WTC11 (cell line): ENCODE measurements around the gene MPV17L2. TPM values are rescaled to one million over a fixed set of nuclear protein-coding genes. Genes with fewer than 3 reads are reported as not detected.

Source experiments
- ATAC-seq: fragments of 200-7000 bp; cut with Tn5 transposase; 2 replicates; pipeline ENCODE4 v1.10.0; 2021; ENCODE audit warnings: mild to moderate bottlenecking, moderate library complexity
- CTCF ChIA-PET: fragments of 300-600 bp; sonication (Branson Sonifier 250); formaldehyde crosslinking; loops from one replicate; lab custom pipeline; 2021; ENCODE audit warnings: antibody characterized with exemption; lab: Charles Lee
- POLR2A ChIA-PET: fragments of 350-600 bp; sonication (Branson Sonifier 250); formaldehyde crosslinking; loops from one replicate; lab custom pipeline; 2021; ENCODE audit warnings: antibody characterized with exemption; lab: Charles Lee
- DNase-seq: peaks from one replicate; pipeline ENCODE4 v3.0.0; 2021; ENCODE audit warnings: low spot score
- H3K27ac Mint-ChIP-seq: 2 replicates; pipeline ENCODE4 v1.8.0; 2021; ENCODE audit warnings: mixed read lengths
- H3K27me3 Mint-ChIP-seq: 2 replicates; pipeline ENCODE4 v1.8.0; 2021; ENCODE audit warnings: low read depth, mild to moderate bottlenecking, moderate library complexity, mixed read lengths
- H3K36me3 Mint-ChIP-seq: 2 replicates; pipeline ENCODE4 v1.8.0; 2021; ENCODE audit warnings: mixed read lengths
- H3K4me1 Mint-ChIP-seq: 2 replicates; pipeline ENCODE4 v1.8.0; 2022; ENCODE audit warnings: mixed read lengths
- H3K4me3 Mint-ChIP-seq: 2 replicates; pipeline ENCODE4 v1.8.0; 2021; ENCODE audit warnings: mild to moderate bottlenecking, moderate library complexity, mixed read lengths
- H3K9me3 Mint-ChIP-seq: 2 replicates; pipeline ENCODE4 v1.8.0; 2021; ENCODE audit warnings: mixed read lengths
- FOXJ3 ChIP-seq: sonication (generic); formaldehyde crosslinking; IDR thresholded peaks from 2 replicates; pipeline ENCODE4 v1.9.0; 2021; ENCODE audit warnings: missing genetic modification reagents, mild to moderate bottlenecking, borderline replicate concordance
- FOXP1 ChIP-seq: sonication (generic); formaldehyde crosslinking; IDR thresholded peaks from 2 replicates; pipeline ENCODE4 v1.8.0; 2022; ENCODE audit warnings: missing genetic modification reagents, mild to moderate bottlenecking, moderate library complexity, borderline replicate concordance
- JAZF1 ChIP-seq: fragments of 250-450 bp; sonication (Bioruptor Pico); IDR thresholded peaks from 2 replicates; pipeline ENCODE4 v1.9.0; 2021; ENCODE audit warnings: moderate library complexity, mild to moderate bottlenecking, inconsistent platforms
- NFYB ChIP-seq: sonication (generic); formaldehyde crosslinking; conservative IDR thresholded peaks from 2 replicates; pipeline ENCODE4 v1.8.0; 2022; ENCODE audit warnings: low read depth, missing genetic modification reagents
- NR1H2 ChIP-seq: sonication (generic); formaldehyde crosslinking; IDR thresholded peaks from 2 replicates; pipeline ENCODE4 v1.9.0; 2021; ENCODE audit warnings: mild to moderate bottlenecking, moderate library complexity, missing genetic modification reagents
- OVOL2 ChIP-seq: fragments of 250-450 bp; sonication (Bioruptor Pico); IDR thresholded peaks from 2 replicates; pipeline ENCODE4 v1.9.0; 2021; ENCODE audit warnings: mild to moderate bottlenecking, borderline replicate concordance
- RORB ChIP-seq: fragments of 250-450 bp; sonication (Bioruptor Pico); IDR thresholded peaks from 2 replicates; pipeline ENCODE4 v1.9.0; 2021; ENCODE audit warnings: mild to moderate bottlenecking
- SOX15 ChIP-seq: fragments of 250-450 bp; sonication (Bioruptor Pico); IDR thresholded peaks from 2 replicates; pipeline ENCODE4 v1.9.0; 2021; ENCODE audit warnings: mild to moderate bottlenecking
- SP1 ChIP-seq: sonication (generic); formaldehyde crosslinking; conservative IDR thresholded peaks from 2 replicates; pipeline ENCODE4 v1.8.1; 2022; ENCODE audit warnings: missing genetic modification reagents
- ZNF121 ChIP-seq: sonication (generic); formaldehyde crosslinking; IDR thresholded peaks from 2 replicates; pipeline ENCODE4 v1.8.0; 2023; ENCODE audit warnings: missing genetic modification reagents
- total RNA-seq: library from RNA; stranded (reverse); gene quantifications from 3 replicates; pipeline ENCODE4 v1.2.3, GENCODE V29; 2021
- TF ChIP-seq, protein P1 (sequence below): fragments of 250-450 bp; sonication (Bioruptor Pico); IDR thresholded peaks from 2 replicates; pipeline ENCODE4 v1.9.0; 2021; ENCODE audit warnings: mild to moderate bottlenecking
- TF ChIP-seq, protein P2 (sequence below): sonication (generic); formaldehyde crosslinking; IDR thresholded peaks from 2 replicates; pipeline ENCODE4 v1.8.1; 2023; ENCODE audit warnings: mild to moderate bottlenecking, missing genetic modification reagents, moderate library complexity
- TF ChIP-seq, protein P3 (sequence below): sonication (generic); formaldehyde crosslinking; IDR thresholded peaks from 2 replicates; pipeline ENCODE4 v1.8.0; 2022; ENCODE audit warnings: mild to moderate bottlenecking, missing genetic modification reagents
- TF ChIP-seq, protein P4 (sequence below): fragments of 200-600 bp; IDR thresholded peaks from 2 replicates; pipeline ENCODE4 v1.8.0; 2022; ENCODE audit warnings: antibody characterized with exemption
- TF ChIP-seq, protein P5 (sequence below): sonication (generic); formaldehyde crosslinking; IDR thresholded peaks from 2 replicates; pipeline ENCODE4 v1.8.1; 2022; ENCODE audit warnings: missing genetic modification reagents, borderline replicate concordance
- TF ChIP-seq, protein P6 (sequence below): sonication (generic); formaldehyde crosslinking; IDR thresholded peaks from 2 replicates; pipeline ENCODE4 v1.8.0; 2022; ENCODE audit warnings: missing genetic modification reagents
- TF ChIP-seq, protein P7 (sequence below): fragments of 250-450 bp; sonication (Bioruptor Pico); IDR thresholded peaks from 2 replicates; pipeline ENCODE4 v2.1.2; 2022; ENCODE audit warnings: mild to moderate bottlenecking, moderate library complexity

Gene MPV17L2
- total RNA-seq, 1 experiment from 2014 or later, result 29.8 TPM

DNA sequence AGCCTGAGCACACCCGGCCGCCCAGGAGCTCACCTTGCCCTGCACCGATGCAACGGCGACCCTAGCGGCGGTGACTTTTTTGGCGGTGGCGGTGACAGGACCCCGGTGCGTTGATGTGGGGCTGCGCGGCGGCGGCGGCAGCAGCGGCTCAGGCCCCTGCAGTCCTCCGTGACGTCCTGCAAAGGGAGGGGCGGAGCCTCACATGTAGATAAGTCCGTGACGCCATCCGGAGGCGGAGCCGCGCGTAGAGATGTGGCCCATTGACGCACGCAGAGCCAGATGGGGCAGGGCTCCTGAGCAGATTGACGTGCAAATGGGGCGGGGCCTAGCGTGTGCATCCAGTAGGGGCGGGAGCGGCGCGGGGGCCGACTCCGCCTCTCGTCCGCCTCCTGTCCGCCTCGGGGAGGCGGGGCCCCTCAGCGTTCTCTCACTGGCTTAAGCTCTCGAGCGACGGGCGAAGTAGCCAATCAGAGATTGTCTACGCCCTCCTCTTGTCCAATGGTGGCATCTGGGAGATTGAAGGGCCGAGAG, 10.9 kb downstream of the MPV17L2 start, which contains the start of gene RAB3A:
TSS of gene RAB3A (minus strand) at position 180 of the 531 bp plus-strand sequence. CDS start 1,302 bp downstream, outside the sequence.
- no peaks in the 10 kb centered on the region for H3K9me3 Mint-ChIP-seq
- H3K4me3 Mint-ChIP-seq, result peak within 1 kb of the TSS; percentile 95
- POLR2A ChIA-PET, result interaction anchor here (0.6 to 4.0 kb wide), 8 partner anchors 16 to 620 kb away, joined by 3 to 34 read pairs (median 9); partner anchors contain the start of gene JUND
- peaks cover 22% of the 10 kb centered on the region for H3K4me1 Mint-ChIP-seq
- H3K36me3 Mint-ChIP-seq, result peaks cover 20% of the 10 kb centered on the region
- peak; percentile 100 for DNase-seq
- no peak for TF ChIP-seq FOXP1
- TF ChIP-seq, protein P1, sequence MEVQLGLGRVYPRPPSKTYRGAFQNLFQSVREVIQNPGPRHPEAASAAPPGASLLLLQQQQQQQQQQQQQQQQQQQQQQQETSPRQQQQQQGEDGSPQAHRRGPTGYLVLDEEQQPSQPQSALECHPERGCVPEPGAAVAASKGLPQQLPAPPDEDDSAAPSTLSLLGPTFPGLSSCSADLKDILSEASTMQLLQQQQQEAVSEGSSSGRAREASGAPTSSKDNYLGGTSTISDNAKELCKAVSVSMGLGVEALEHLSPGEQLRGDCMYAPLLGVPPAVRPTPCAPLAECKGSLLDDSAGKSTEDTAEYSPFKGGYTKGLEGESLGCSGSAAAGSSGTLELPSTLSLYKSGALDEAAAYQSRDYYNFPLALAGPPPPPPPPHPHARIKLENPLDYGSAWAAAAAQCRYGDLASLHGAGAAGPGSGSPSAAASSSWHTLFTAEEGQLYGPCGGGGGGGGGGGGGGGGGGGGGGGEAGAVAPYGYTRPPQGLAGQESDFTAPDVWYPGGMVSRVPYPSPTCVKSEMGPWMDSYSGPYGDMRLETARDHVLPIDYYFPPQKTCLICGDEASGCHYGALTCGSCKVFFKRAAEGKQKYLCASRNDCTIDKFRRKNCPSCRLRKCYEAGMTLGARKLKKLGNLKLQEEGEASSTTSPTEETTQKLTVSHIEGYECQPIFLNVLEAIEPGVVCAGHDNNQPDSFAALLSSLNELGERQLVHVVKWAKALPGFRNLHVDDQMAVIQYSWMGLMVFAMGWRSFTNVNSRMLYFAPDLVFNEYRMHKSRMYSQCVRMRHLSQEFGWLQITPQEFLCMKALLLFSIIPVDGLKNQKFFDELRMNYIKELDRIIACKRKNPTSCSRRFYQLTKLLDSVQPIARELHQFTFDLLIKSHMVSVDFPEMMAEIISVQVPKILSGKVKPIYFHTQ (CRISPR knock-in tag), result no peak
- TF ChIP-seq SP1, result peak; percentile 94
- TF ChIP-seq, protein P2, sequence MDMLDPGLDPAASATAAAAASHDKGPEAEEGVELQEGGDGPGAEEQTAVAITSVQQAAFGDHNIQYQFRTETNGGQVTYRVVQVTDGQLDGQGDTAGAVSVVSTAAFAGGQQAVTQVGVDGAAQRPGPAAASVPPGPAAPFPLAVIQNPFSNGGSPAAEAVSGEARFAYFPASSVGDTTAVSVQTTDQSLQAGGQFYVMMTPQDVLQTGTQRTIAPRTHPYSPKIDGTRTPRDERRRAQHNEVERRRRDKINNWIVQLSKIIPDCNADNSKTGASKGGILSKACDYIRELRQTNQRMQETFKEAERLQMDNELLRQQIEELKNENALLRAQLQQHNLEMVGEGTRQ, result no peak
- no peak for TF ChIP-seq RORB (CRISPR knock-in tag)
- TF ChIP-seq, protein P3, sequence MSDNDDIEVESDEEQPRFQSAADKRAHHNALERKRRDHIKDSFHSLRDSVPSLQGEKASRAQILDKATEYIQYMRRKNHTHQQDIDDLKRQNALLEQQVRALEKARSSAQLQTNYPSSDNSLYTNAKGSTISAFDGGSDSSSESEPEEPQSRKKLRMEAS, result 0 out of 2 replicates have a peak, but pooled peaks have one; percentile 50
- TF ChIP-seq, protein P4, sequence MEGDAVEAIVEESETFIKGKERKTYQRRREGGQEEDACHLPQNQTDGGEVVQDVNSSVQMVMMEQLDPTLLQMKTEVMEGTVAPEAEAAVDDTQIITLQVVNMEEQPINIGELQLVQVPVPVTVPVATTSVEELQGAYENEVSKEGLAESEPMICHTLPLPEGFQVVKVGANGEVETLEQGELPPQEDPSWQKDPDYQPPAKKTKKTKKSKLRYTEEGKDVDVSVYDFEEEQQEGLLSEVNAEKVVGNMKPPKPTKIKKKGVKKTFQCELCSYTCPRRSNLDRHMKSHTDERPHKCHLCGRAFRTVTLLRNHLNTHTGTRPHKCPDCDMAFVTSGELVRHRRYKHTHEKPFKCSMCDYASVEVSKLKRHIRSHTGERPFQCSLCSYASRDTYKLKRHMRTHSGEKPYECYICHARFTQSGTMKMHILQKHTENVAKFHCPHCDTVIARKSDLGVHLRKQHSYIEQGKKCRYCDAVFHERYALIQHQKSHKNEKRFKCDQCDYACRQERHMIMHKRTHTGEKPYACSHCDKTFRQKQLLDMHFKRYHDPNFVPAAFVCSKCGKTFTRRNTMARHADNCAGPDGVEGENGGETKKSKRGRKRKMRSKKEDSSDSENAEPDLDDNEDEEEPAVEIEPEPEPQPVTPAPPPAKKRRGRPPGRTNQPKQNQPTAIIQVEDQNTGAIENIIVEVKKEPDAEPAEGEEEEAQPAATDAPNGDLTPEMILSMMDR, result no peak
- TF ChIP-seq JAZF1 (CRISPR knock-in tag), result no peak
- no peak for TF ChIP-seq ZNF121 (CRISPR knock-in tag)
- no peak for TF ChIP-seq OVOL2
- TF ChIP-seq NFYB, result peak; percentile 99
- TF ChIP-seq FOXJ3 (CRISPR knock-in tag), result no peak
- H3K27me3 Mint-ChIP-seq, result no peaks in the 10 kb centered on the region
- CTCF ChIA-PET, result interaction anchor here (0.6 to 9.7 kb wide), 21 partner anchors 11 to 344 kb away, joined by 3 to 369 read pairs (median 4); partner anchors contain the start of genes GDF15, JUND, MPV17L2 and PIK3R2
- peak within 1 kb of the TSS; percentile 99 for H3K27ac Mint-ChIP-seq
- ATAC-seq, result peak; percentile 91

DNA sequence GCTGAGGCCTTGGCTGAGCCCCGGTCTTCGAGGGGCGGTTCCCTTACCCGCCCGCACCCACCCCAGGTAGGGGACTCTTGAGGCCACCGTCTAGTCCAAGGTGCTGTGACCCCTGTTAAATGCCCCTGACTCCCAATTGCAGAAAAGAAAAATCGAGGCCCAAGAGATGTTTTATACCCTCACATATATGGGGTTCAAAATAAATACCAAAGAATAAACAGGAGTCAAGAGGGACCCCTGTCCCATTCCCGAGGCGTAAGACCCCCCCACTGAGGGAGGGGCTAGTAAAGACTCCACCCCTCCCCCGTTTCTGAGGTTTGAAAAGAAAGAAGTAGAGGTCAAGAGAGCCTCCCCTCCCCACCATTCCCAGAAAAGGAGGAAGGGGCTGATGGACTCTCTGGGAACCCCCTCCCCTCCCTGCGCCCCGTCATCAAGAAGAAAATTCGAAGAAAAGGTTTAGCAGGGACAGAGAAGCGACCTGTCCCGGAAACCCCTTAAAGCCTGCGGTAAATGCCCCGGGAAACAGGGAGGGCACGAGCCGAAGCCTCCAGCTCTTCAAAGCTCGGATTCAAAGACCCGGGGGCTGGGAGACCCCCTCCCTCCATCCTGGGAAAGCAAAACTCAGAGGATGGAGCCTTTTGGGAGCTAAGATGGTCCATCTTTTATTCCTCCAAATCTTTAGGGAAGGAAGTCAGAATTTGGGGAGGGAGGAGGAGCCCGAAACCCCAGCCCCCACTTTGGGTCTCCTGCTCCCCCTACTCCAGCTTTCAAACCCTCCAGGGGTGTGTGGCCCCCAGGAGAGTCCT, 11.6 kb downstream of the MPV17L2 start:
- TF ChIP-seq, protein P5, sequence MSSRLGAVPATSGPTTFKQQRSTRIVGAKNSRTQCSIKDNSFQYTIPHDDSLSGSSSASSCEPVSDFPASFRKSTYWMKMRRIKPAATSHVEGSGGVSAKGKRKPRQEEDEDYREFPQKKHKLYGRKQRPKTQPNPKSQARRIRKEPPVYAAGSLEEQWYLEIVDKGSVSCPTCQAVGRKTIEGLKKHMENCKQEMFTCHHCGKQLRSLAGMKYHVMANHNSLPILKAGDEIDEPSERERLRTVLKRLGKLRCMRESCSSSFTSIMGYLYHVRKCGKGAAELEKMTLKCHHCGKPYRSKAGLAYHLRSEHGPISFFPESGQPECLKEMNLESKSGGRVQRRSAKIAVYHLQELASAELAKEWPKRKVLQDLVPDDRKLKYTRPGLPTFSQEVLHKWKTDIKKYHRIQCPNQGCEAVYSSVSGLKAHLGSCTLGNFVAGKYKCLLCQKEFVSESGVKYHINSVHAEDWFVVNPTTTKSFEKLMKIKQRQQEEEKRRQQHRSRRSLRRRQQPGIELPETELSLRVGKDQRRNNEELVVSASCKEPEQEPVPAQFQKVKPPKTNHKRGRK (CRISPR knock-in tag), result no peak
- TF ChIP-seq NR1H2, result no peak
- TF ChIP-seq, protein P6, sequence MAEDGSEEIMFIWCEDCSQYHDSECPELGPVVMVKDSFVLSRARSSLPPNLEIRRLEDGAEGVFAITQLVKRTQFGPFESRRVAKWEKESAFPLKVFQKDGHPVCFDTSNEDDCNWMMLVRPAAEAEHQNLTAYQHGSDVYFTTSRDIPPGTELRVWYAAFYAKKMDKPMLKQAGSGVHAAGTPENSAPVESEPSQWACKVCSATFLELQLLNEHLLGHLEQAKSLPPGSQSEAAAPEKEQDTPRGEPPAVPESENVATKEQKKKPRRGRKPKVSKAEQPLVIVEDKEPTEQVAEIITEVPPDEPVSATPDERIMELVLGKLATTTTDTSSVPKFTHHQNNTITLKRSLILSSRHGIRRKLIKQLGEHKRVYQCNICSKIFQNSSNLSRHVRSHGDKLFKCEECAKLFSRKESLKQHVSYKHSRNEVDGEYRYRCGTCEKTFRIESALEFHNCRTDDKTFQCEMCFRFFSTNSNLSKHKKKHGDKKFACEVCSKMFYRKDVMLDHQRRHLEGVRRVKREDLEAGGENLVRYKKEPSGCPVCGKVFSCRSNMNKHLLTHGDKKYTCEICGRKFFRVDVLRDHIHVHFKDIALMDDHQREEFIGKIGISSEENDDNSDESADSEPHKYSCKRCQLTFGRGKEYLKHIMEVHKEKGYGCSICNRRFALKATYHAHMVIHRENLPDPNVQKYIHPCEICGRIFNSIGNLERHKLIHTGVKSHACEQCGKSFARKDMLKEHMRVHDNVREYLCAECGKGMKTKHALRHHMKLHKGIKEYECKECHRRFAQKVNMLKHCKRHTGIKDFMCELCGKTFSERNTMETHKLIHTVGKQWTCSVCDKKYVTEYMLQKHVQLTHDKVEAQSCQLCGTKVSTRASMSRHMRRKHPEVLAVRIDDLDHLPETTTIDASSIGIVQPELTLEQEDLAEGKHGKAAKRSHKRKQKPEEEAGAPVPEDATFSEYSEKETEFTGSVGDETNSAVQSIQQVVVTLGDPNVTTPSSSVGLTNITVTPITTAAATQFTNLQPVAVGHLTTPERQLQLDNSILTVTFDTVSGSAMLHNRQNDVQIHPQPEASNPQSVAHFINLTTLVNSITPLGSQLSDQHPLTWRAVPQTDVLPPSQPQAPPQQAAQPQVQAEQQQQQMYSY, result no peak
- no peak for TF ChIP-seq JAZF1 (CRISPR knock-in tag)
- TF ChIP-seq SOX15 (CRISPR knock-in tag), result no peak
- TF ChIP-seq, protein P7, sequence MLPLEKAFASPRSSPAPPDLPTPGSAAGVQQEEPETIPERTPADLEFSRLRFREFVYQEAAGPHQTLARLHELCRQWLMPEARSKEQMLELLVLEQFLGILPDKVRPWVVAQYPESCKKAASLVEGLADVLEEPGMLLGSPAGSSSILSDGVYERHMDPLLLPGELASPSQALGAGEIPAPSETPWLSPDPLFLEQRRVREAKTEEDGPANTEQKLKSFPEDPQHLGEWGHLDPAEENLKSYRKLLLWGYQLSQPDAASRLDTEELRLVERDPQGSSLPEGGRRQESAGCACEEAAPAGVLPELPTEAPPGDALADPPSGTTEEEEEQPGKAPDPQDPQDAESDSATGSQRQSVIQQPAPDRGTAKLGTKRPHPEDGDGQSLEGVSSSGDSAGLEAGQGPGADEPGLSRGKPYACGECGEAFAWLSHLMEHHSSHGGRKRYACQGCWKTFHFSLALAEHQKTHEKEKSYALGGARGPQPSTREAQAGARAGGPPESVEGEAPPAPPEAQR (CRISPR knock-in tag), result no peak
- H3K27ac Mint-ChIP-seq, result peak overlapping the region; percentile 99

More for the DNA sequence above, 11.6 kb downstream of the MPV17L2 start:
- peaks cover 22% of the 10 kb centered on the region for H3K4me1 Mint-ChIP-seq
- ATAC-seq, result peak; percentile 17
- peak overlapping the region; percentile 86 for H3K4me3 Mint-ChIP-seq
- H3K9me3 Mint-ChIP-seq, result no peaks in the 10 kb centered on the region
- H3K27me3 Mint-ChIP-seq, result no peaks in the 10 kb centered on the region
- CTCF ChIA-PET, result interaction anchor here (0.6 to 9.7 kb wide), 28 partner anchors 8 to 390 kb away, joined by 3 to 369 read pairs (median 4); partner anchors contain the start of genes GDF15, JUND, MPV17L2 and PIK3R2
- DNase-seq, result peak; percentile 77
- peaks cover 15% of the 10 kb centered on the region for H3K36me3 Mint-ChIP-seq
- POLR2A ChIA-PET, result interaction anchor here (0.6 to 4.0 kb wide), 10 partner anchors 14 to 621 kb away, joined by 3 to 34 read pairs (median 7); partner anchors contain the start of genes GDF15 and JUND
